ENCODE measurements around the gene ADD1.

Gene ADD1

GRCh38 chr4:2843263-2843940 lies at the start of gene ADD1:
TSS of gene ADD1 (plus strand) at chr4:2843844. CDS start at chr4:2875916, 32,072 bp downstream.
- DNase-seq (ENCODE audit: low read depth), result peak; percentile 87
- no peak for TF ChIP-seq CTCF (IDR thresholded peaks at IDR 0.05; ENCODE audit: insufficient read depth, low read depth, low read length, missing control alignments)
- peak within 1 kb of the TSS; percentile 58 for H3K4me3 ChIP-seq (ENCODE audit: low read length)

GRCh38 chr4:2794486-2795299 lies 49.0 kb upstream of the ADD1 start:
- no peak for TF ChIP-seq CTCF (IDR thresholded peaks at IDR 0.05; ENCODE audit: insufficient read depth, low read depth, low read length, missing control alignments)
- peak overlapping the region; percentile 1 for H3K4me3 ChIP-seq (ENCODE audit: low read length)
- DNase-seq (ENCODE audit: low read depth), result peak; percentile 47

- H3K4me3 ChIP-seq (ENCODE audit: low read length), result no peak overlapping the region
- no peak for TF ChIP-seq CTCF (IDR thresholded peaks at IDR 0.05; ENCODE audit: insufficient read depth, low read depth, low read length, missing control alignments)
- no peak for DNase-seq (ENCODE audit: low read depth)
These were observed 48.2 kb upstream of the ADD1 start for GRCh38 chr4:2795300-2795892.

- DNase-seq (ENCODE audit: low read depth), result peak; percentile 88
- TF ChIP-seq CTCF (IDR thresholded peaks at IDR 0.05; ENCODE audit: insufficient read depth, low read depth, low read length, missing control alignments), result no peak
- no peak overlapping the region for H3K4me3 ChIP-seq (ENCODE audit: low read length)
These were observed 47.5 kb upstream of the ADD1 start for GRCh38 chr4:2795893-2796848.

- DNase-seq (ENCODE audit: low read depth), result no peak
- TF ChIP-seq CTCF (IDR thresholded peaks at IDR 0.05; ENCODE audit: insufficient read depth, low read depth, low read length, missing control alignments), result no peak
- no peak overlapping the region for H3K4me3 ChIP-seq (ENCODE audit: low read length)
These were observed 46.6 kb upstream of the ADD1 start for GRCh38 chr4:2796849-2797544.
